ENCODE measurements around the gene FHOD1.

FHOD1 gene

GRCh38 chr16:67190448-67191399, 56.6 kb downstream of the FHOD1 start:
- no peak for DNase-seq (ENCODE audit: low read depth)

GRCh38 chr16:67190041-67190440, 57.2 kb downstream of the FHOD1 start, which contains the start of gene EXOC3L1:
Gene EXOC3L1, minus strand, starts transcription at chr16:67190136. Its CDS starts 460 bp downstream, at chr16:67189676.
- no peak for DNase-seq (ENCODE audit: low read depth)

- DNase-seq (ENCODE audit: low read depth): no peak
Measured at GRCh38 chr16:67188798-67189197, 58.5 kb downstream of the FHOD1 start.

GRCh38 chr16:67188323-67188722, 59.0 kb downstream of the FHOD1 start:
- DNase-seq (ENCODE audit: low read depth): no peak

- no peak for DNase-seq (ENCODE audit: low read depth)
Measured at GRCh38 chr16:67187175-67187890, 59.9 kb downstream of the FHOD1 start.

GRCh38 chr16:67186550-67186950, 60.7 kb downstream of the FHOD1 start:
- no peak for DNase-seq (ENCODE audit: low read depth)

GRCh38 chr16:67185651-67186134, 61.6 kb downstream of the FHOD1 start:
- DNase-seq (ENCODE audit: low read depth): no peak

- DNase-seq (ENCODE audit: low read depth): peak; percentile 75
Measured at GRCh38 chr16:67184995-67185650, 62.2 kb downstream of the FHOD1 start.

GRCh38 chr16:67184453-67184994, 62.8 kb downstream of the FHOD1 start:
- DNase-seq (ENCODE audit: low read depth): no peak

- peak; percentile 87 for DNase-seq (ENCODE audit: low read depth)
Measured at GRCh38 chr16:67183627-67184452, 63.4 kb downstream of the FHOD1 start, which contains the start of gene MATCAP1. Gene MATCAP1, minus strand, starts transcription at chr16:67183963. Its CDS starts 3,353 bp downstream, at chr16:67180610.

- DNase-seq (ENCODE audit: low read depth): no peak
Measured at GRCh38 chr16:67183284-67183626, 64.0 kb downstream of the FHOD1 start.

GRCh38 chr16:67182288-67182687, 65.0 kb downstream of the FHOD1 start:
- DNase-seq (ENCODE audit: low read depth): no peak

- no peak for DNase-seq (ENCODE audit: low read depth)
Measured at GRCh38 chr16:67181346-67181745, 65.9 kb downstream of the FHOD1 start.

GRCh38 chr16:67180166-67180565, 67.1 kb downstream of the FHOD1 start:
- no peak for DNase-seq (ENCODE audit: low read depth)

- DNase-seq (ENCODE audit: low read depth): no peak
Measured at GRCh38 chr16:67179421-67180080, 67.7 kb downstream of the FHOD1 start.
